IMR-90 (cell line): ENCODE data around the gene TEX48.

ENCODE experiments used
- CEBPB ChIP-seq: IDR thresholded peaks from 2 replicates; pipeline ENCODE4 v1.6.1; 2012; ENCODE audit warnings: low read depth, low read length, improper control_type of control experiment
- CHD1 ChIP-seq: IDR thresholded peaks from 2 replicates; pipeline ENCODE4 v1.6.1; 2012; ENCODE audit warnings: low read depth, low read length, improper control_type of control experiment
- MAFK ChIP-seq: IDR thresholded peaks from 2 replicates; pipeline ENCODE4 v1.6.1; 2012; ENCODE audit warnings: low read depth, low read length, improper control_type of control experiment
- MAZ ChIP-seq: IDR thresholded peaks from 2 replicates; pipeline ENCODE4 v1.6.1; 2012; ENCODE audit warnings: low read depth, mild to moderate bottlenecking, low read length, improper control_type of control experiment, moderate library complexity, borderline replicate concordance
- POLR2A ChIP-seq: IDR thresholded peaks from 2 replicates; pipeline ENCODE4 v1.6.1; 2012; ENCODE audit warnings: mild to moderate bottlenecking, low read depth, low read length
- RAD21 ChIP-seq: IDR thresholded peaks from 2 replicates; pipeline ENCODE4 v1.6.1; 2012; ENCODE audit warnings: low read length, improper control_type of control experiment
- SMC3 ChIP-seq: fragments of 150-350 bp; IDR thresholded peaks from 2 replicates; pipeline ENCODE4 v1.6.1; 2016; ENCODE audit warnings: low read depth, mild to moderate bottlenecking, antibody characterized with exemption, low read length, moderate library complexity
- TF ChIP-seq, protein P1 (sequence below): conservative IDR thresholded peaks from 2 replicates; pipeline ENCODE4 v1.5.1; 2012; ENCODE audit warnings: mild to moderate bottlenecking, low read depth, low read length, improper control_type of control experiment
- TF ChIP-seq, protein P2 (sequence below): fragments of 150-350 bp; IDR thresholded peaks from 2 replicates; pipeline ENCODE4 v1.6.1; 2016; ENCODE audit warnings: low read depth, mild to moderate bottlenecking, low read length, moderate library complexity, borderline replicate concordance

DNA sequence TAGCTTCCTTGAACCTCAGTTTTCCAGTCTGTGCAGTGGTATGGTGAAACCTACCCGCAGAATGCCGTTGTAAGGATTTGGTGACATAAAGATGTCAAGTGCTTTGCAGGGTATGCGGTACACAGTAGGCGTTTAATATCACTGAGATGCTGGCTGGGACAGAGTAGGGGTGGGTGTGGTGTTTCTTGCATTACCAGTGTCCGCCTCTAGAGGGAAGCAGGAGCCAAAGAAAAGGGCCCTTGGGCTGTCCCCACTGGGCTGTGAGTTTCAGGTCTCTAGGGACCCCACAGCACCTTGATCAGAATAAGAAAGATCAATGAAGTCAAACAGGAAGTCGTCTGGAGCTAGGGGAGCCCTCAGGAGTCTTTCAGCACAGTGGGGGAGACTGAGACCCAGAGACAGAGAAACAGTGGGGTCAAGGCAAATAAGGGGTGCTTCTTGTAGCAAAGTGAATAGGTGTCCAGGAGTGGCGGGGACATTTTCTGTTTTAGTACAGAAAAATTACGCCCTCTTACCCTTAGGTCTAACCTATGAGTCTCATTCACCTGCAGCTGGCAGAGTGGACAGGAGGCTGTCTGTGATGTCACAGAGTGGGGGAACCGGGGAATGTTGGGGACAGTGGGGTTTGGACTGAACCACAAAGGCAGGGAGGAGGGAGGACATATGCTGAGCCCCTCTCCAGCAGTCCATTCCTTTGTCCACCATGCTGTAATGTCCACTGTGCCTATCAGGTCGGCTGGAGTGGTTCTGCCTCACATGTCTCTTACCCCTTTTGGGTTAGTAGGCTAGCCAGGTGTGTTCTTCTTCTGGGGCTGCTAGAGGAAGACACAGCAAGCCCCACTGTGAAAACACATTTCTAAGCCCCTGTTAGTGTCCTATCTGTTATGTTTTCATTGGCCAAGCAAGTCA, 19.7 kb downstream of the TEX48 start:
- TF ChIP-seq, protein P1, sequence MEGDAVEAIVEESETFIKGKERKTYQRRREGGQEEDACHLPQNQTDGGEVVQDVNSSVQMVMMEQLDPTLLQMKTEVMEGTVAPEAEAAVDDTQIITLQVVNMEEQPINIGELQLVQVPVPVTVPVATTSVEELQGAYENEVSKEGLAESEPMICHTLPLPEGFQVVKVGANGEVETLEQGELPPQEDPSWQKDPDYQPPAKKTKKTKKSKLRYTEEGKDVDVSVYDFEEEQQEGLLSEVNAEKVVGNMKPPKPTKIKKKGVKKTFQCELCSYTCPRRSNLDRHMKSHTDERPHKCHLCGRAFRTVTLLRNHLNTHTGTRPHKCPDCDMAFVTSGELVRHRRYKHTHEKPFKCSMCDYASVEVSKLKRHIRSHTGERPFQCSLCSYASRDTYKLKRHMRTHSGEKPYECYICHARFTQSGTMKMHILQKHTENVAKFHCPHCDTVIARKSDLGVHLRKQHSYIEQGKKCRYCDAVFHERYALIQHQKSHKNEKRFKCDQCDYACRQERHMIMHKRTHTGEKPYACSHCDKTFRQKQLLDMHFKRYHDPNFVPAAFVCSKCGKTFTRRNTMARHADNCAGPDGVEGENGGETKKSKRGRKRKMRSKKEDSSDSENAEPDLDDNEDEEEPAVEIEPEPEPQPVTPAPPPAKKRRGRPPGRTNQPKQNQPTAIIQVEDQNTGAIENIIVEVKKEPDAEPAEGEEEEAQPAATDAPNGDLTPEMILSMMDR, result peak; percentile 84
- TF ChIP-seq POLR2A (no peak), RAD21 (peak; percentile 92), MAFK (no peak), CHD1 (no peak), SMC3 (peak; percentile 79), CEBPB (no peak), MAZ (no peak)
- TF ChIP-seq, protein P2, sequence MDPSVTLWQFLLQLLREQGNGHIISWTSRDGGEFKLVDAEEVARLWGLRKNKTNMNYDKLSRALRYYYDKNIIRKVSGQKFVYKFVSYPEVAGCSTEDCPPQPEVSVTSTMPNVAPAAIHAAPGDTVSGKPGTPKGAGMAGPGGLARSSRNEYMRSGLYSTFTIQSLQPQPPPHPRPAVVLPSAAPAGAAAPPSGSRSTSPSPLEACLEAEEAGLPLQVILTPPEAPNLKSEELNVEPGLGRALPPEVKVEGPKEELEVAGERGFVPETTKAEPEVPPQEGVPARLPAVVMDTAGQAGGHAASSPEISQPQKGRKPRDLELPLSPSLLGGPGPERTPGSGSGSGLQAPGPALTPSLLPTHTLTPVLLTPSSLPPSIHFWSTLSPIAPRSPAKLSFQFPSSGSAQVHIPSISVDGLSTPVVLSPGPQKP, result no peak
